ENCODE results near the gene NBL1.
"Not testable (repeated sequence)": the region's sequence is repeated elsewhere in the genome, so short reads cannot be mapped to it uniquely, and the experiment has no call there.

Gene NBL1

GRCh38 chr1:19622204-19622603 lies 21.9 kb upstream of the NBL1 start:
- no peak for DNase-seq (ENCODE audit: low read depth)

DNA sequence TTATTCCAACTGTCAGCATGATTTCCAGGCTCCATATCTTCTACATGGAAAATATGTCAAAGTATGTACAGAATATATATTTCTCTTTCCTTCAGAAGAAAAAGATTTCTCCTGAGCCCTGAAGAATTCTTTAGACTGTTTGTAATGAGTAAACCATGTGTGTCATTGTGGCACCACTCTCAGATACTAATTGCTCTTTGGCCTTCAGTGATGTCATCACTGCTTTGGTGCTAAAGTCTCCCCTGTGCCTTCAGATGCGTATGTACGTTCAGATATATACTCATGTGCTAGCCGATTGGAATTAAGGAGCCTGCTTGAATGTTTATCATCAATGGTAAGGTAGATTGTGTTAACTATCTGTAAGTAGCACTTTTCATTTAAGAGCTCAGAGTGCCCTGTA lies 20.6 kb upstream of the NBL1 start:
- DNase-seq (ENCODE audit: low read depth) = no peak

GRCh38 chr1:19625291-19625937 lies 18.7 kb upstream of the NBL1 start:
- no peak for DNase-seq (ENCODE audit: low read depth)

- DNase-seq (ENCODE audit: low read depth) = no peak
These were observed 15.2 kb upstream of the NBL1 start for GRCh38 chr1:19628879-19629278.

DNA sequence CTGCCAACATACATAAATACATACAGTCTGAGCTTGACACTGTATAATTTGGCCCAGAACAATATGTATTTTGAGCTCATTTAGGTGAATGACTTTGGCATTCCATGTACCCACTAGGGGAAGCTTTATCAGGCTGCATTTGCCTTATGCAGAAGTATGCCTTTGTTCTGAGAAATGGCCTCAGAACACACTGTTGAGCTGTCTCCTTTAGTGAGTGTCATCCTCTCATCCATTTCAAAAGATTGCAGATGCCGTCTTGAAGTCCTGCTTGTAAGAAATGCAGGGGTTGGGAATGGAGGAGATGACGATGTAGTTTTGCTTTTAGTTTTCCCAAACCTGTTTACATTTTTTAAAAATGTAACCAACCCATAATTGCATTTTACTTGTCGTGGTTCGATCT lies 14.8 kb upstream of the NBL1 start:
- no peak for DNase-seq (ENCODE audit: low read depth)

- not testable (repeated sequence) for DNase-seq (ENCODE audit: low read depth)
These were observed 13.9 kb upstream of the NBL1 start for GRCh38 chr1:19630192-19630591.

DNA sequence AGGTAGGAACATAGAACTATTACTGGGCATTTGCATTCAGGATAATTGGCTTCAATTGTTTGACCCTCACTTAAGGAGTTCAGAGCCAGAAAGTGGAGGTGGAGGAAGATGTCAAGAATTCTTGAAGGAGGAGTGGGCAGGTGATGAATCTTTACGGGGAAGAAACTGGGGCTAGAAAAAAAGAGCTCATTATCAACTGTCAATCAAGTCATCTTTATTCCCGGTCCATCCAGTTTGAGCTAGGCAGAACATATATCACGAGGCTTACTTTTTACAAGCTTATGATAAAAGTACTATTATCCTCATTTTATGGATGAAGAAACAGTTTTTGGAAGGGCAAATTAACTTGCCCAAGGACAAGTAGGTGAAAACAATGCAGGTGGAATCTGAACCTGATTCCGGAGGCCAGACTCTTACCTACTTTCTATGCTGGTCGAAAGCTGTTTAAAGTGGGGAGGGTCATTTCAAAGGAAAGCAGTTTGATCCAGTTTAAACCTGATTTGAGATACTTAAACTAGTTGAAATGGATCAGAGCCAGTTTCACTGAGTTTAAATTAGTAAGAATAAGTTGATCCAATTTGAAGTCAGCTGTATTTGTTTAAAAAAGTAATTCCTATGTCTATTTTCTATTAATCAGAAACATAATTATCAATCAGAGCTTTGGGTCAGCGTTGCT lies 13.3 kb upstream of the NBL1 start:
- DNase-seq (ENCODE audit: low read depth) = no peak

- no peak for DNase-seq (ENCODE audit: low read depth)
These were observed 11.9 kb upstream of the NBL1 start for GRCh38 chr1:19632211-19632610.

- no peak for DNase-seq (ENCODE audit: low read depth)
These were observed 11.0 kb upstream of the NBL1 start for GRCh38 chr1:19633106-19633505.

- not testable (repeated sequence) for DNase-seq (ENCODE audit: low read depth)
These were observed 9.0 kb upstream of the NBL1 start for GRCh38 chr1:19635064-19635463.

GRCh38 chr1:19635646-19636045 lies 8.5 kb upstream of the NBL1 start:
- no peak for DNase-seq (ENCODE audit: low read depth)

GRCh38 chr1:19636065-19636464 lies 8.0 kb upstream of the NBL1 start:
- DNase-seq (ENCODE audit: low read depth) = no peak

- DNase-seq (ENCODE audit: low read depth) = not testable (repeated sequence)
These were observed 7.4 kb upstream of the NBL1 start for GRCh38 chr1:19636749-19637148.

DNA sequence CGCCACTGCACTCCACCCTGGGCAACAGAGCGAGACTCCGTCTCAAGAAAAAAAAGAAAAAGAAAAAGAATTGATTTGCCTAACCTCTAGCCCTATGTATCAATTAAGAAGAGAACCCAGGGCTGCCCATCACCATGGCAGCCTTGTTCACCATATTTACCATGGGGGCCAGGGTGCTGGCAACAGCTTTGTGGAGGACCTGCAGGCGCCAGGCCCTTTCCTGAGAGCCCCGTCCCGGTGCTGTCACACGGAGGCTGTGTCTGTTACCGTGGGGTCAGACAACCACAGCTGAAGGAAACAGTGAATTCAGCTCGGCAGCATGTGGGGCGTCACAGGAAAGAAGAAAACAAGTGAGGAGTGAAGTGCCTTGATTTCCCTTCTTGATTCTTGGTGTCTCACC lies 6.5 kb upstream of the NBL1 start:
- DNase-seq (ENCODE audit: low read depth) = no peak

- DNase-seq (ENCODE audit: low read depth) = not testable (repeated sequence)
These were observed 4.9 kb upstream of the NBL1 start for GRCh38 chr1:19639228-19639627.

DNA sequence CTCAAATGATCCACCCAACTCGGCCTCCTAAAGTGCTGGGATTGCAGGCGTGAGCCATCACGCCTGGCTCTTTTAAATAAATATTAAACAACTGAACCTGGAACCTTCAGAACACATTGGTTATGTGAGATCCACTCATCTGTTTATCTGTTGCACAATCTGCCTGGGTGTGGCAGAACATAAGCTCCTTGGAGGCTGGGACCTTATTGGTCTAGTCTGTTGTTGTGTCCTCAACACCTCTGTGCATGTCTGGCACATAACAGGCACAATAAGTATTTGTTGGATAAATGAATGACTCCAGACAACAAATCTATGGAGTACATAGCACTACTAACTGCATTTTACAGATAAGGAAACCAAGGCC lies 4.1 kb upstream of the NBL1 start:
- DNase-seq (ENCODE audit: low read depth) = no peak

DNA sequence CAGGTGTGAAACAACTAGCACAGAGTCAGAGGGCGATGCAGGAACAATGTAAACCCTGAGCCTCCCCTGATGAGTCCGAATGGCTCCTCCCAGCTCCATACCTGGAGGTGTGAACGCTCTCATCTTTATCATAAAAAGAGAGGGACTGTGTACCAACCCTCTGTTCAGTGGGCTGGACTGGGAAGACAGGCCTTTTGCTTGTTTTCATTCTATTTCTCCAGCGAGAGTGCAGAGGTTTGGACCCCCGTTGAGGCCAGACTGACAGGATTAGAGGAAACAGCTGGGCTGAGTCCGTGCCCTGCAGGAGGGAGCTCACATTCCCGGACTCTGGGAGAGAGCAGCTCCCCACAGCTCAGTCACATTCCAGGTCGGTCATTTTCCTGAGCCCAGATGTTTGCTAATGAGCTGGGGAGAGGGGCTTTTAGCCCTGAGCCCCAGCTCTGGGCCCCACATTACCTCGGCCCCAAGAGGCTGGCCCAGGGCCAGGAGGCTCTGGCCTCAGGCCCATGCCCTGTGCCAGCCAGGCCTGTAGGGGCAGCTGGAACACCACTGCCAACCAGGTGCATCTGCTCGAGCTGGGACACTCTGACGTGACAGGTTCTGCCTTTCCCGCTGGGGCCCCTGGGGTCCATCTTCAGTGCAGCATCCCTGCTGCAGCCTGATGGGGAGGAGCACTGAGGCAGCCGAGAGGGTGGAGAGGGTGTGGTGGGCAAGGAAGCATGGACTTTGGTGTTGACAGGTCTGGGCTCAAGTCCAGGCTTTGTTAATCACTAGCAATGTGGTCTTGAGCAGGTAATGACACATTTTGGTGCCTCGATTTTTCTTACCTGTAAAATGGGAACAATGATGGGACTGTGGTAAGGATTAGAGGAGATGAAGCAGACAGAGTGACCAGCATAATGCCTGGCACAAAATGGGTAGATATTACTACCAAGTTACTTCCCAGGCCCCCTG lies 3.5 kb upstream of the NBL1 start:
- DNase-seq (ENCODE audit: low read depth) = no peak

DNA sequence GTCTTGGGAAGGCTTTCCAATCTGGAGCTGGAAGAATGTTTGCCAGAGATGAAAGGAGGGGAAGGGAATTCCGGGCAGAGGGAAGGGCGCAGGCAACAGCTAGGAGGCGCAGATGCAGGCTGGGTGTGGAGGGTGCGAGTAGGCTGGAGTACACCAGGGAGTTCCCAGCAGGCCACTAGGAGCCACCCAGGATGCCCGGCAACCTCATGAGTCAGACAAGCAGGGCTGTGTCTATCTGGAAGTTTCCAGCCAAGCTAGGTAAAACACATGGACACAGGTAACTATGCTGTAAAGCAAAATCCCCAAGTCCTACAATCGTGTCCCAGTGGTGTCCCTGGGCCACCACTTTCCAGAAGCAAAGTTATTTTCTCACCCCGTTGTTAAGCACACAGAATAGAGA lies 990 bp upstream of the NBL1 start:
- DNase-seq (ENCODE audit: low read depth) = no peak

- no peak for DNase-seq (ENCODE audit: low read depth)
These were observed 227 bp downstream of the NBL1 start for GRCh38 chr1:19644395-19644680.

DNA sequence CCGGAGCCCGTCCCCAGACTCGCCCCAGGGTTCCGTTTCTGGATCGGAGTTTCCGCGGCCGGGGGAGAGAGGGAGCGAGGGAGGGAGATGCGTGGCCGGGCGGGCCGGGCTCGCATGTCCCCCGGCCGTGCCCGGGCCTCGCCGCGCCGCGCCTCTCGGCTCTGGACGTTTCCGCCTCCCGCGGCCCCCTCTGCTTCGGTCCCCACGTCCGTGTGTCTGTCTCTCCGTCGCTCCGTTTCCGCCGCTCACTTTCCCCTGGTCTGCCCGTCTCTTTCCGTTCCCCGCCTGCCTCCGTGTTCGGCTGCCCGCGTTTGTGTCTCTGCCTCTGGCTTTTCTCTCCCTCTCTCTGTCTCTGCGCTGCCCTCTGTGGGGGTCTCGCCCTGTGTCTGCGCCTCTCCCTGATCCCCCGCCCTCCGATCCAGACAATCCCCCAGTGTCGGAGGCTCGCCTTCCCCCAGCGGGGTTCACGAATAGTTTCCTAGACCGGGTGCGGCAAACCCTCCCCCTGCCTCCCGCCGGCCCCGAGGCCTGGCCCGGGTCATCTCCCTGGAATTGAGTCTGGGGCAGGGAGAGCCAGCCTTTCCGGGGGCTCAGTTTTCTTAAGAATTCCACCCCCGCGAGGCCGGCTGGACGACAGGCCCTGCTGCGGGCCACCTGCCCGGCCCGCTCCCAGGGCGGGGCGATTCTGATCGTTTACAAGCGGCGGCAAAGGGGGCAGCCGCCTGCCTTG lies 735 bp downstream of the NBL1 start:
- peak; percentile 25 for DNase-seq (ENCODE audit: low read depth)

- no peak for DNase-seq (ENCODE audit: low read depth)
These were observed 1.5 kb downstream of the NBL1 start for GRCh38 chr1:19645411-19646251.
